SK-N-MC (cell line): Measurements from ENCODE around the gene FER.

Experiments used
- EZH2 ChIP-seq: fragments of 200-600 bp; sonication (generic); IDR thresholded peaks from one replicate; pipeline ENCODE4 v1.6.1; 2017; ENCODE audit warnings: antibody characterized with exemption
- FOXP2 ChIP-seq: optimal IDR thresholded peaks from 2 replicates; pipeline ENCODE3; 2011; ENCODE audit warnings: mild to moderate bottlenecking, moderate library complexity; ENCODE audit not compliant: insufficient read depth; ENCODE audit errors: extremely low read length, control extremely low read depth
- POLR2AphosphoS5 ChIP-seq: IDR thresholded peaks from 2 replicates; pipeline ENCODE4 v1.6.1; 2012; ENCODE audit warnings: mild to moderate bottlenecking, low read depth, low read length, borderline replicate concordance

GRCh38 chr5:109111680-109112079 lies 364.0 kb downstream of the FER start:
- TF ChIP-seq POLR2AphosphoS5 (no peak), EZH2 (no peak), FOXP2 (no peak)
